ES-I3 (cell line): ENCODE measurements around the gene ZNF106.

Source experiments
- H3K36me3 ChIP-seq: 2 replicates; pipeline ENCODE4 v1.6.1; 2013; ENCODE audit warnings: mild to moderate bottlenecking, low read length, control low read depth, moderate library complexity; ENCODE audit not compliant: insufficient read depth
- H3K4me1 ChIP-seq: 2 replicates; pipeline ENCODE4 v1.6.1; 2013; ENCODE audit warnings: mild to moderate bottlenecking, control low read depth, low read length; ENCODE audit not compliant: insufficient read depth
- H3K9ac ChIP-seq: 2 replicates; pipeline ENCODE4 v1.6.1; 2013; ENCODE audit warnings: low read depth, mild to moderate bottlenecking, low read length, moderate library complexity
- H3K9me3 ChIP-seq: 2 replicates; pipeline ENCODE4 v1.6.1; 2013; ENCODE audit warnings: mild to moderate bottlenecking, low read length, moderate library complexity; ENCODE audit not compliant: control insufficient read depth, insufficient read depth

Gene ZNF106

DNA sequence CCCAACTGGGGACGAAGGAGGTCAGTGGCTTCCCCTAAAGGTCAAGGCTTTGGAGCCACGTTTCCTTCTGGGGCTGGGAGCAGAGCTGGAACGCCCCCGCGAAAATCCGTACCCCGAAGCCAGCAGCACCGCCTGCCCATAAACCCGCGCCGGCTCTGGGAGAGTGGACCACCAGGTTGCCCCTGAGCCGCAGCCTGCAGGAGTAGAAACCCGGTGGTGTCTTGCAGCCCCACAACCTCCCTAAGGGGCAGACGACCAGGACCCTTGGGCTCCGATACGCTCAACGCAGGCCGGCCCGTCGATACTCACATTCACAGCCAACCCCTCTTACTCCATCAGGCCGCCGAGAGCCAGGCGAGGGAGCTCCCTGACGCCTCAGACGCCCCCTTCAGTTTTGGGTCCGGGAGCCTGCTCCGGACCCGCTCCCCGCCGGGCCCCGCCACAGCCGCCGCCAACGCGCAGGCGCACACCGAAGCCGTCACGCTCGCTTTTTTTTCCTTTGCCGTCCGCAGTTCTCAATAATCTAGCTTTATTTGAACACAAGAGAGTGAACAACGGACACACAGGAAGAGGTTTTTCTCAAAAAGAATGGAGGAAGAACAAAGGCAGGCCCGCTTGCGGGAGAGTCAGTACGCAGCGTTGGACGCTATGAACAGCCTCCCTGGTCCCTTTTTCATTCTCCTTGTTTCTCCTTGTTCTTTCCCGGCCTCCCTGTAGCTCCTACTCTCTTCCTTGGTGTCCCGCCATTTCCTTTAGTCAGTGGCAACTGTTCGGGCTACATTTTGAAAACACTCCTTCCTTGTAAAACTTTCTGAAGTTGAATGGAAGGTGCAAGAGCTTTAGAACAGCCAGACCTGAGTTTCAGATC is at the start of gene ZNF106:
ZNF106 (minus strand) TSS at position 471 of the 868 bp plus-strand sequence. CDS start 18,852 bp downstream, outside the sequence.
- no peaks in the 10 kb centered on the region for H3K36me3 ChIP-seq
- H3K9ac ChIP-seq = peak within 1 kb of the TSS; percentile 92
- H3K4me1 ChIP-seq = no peaks in the 10 kb centered on the region
- H3K9me3 ChIP-seq = no peaks in the 10 kb centered on the region

DNA sequence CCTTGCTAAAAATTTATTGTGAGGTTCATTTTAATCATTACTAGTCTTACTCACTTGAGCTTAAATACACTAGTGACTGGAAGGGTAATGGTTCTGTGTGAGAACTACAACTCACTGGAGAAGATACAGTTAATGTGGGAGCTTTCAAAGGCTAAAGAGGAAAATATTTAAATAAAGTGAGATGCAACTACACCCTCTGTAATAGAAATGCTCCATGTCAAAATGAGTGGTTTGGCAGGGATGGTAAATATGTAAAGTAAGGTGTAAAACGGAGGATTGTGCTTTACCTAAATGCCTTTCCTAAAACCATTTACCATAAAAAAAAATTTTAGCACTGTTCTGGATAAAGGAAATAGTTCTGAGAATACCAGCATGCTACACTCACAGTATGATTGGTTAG is 42.3 kb upstream of the ZNF106 start:
- Histone ChIP-seq H3K9ac (no peak overlapping the region), H3K9me3 (no peaks in the 10 kb centered on the region), H3K4me1 (no peaks in the 10 kb centered on the region), H3K36me3 (peaks cover 2% of the 10 kb centered on the region)

DNA sequence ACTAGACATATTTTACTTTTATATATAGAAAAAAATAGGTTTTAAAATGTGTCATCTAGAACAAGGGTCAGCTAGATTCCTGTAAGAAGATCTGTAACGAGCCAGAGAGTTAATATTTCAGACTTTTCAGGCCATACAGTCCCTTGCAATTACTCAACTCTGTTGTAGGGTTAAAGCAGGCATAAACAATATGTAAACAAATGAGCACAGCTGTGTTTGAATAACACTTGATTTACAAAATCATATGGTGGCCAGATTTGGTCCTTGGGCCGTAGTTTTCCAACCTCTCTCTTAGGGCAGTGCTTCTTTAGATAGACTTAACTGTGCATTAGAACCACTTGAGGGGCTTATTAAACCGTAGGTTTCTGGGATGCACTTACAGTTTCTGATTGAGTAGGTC is 38.0 kb upstream of the ZNF106 start:
- H3K36me3 ChIP-seq = peaks cover 2% of the 10 kb centered on the region

DNA sequence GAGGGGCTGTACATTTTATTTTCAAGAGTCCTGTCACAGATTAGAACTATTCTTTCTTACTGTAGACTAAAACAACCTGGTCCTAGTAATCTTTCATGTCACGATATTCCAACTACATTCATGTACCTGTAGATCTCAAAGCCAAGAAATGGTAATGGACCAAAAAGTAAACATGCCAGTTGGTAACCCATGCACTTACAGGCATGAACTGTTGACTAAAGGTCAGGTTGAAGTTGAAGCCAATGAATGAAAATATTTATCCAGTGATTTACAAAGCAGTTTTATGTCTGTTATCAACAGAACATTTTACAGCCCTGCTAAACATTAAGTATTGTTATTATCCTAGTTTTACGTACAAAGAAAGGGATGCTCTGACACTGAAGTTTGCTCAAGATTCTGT is 32.4 kb upstream of the ZNF106 start:
- Histone ChIP-seq H3K9me3 (no peaks in the 10 kb centered on the region), H3K36me3 (peaks cover 3% of the 10 kb centered on the region; the same call in 1 of the 2 replicates), H3K9ac (no peak overlapping the region), H3K4me1 (no peaks in the 10 kb centered on the region)

More for the DNA sequence above, 38.0 kb upstream of the ZNF106 start:
- no peaks in the 10 kb centered on the region for H3K4me1 ChIP-seq
- H3K9me3 ChIP-seq = no peaks in the 10 kb centered on the region
- H3K9ac ChIP-seq = no peak overlapping the region

DNA sequence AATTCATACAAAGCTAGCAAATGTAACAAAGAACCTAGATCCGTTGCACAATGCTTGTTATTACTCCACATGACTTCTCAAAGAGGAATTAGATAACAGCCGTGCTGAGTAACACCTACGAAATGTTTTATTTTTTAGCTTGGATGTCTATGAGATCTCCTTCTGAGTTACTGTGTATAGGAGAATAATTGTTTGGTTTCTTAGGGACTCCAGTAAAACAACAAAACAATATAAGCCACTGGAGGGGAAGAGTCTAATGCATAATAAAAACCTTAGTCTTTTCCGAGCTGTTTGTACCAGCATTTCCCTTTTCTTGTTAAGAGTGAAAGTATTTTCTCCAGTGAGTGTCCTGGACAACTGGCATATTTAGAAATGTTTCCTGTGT is 20.1 kb upstream of the ZNF106 start:
- no peak overlapping the region for H3K9ac ChIP-seq
- H3K9me3 ChIP-seq = no peaks in the 10 kb centered on the region
- no peaks in the 10 kb centered on the region; the same call in 1 of the 2 replicates for H3K36me3 ChIP-seq
- no peaks in the 10 kb centered on the region for H3K4me1 ChIP-seq

DNA sequence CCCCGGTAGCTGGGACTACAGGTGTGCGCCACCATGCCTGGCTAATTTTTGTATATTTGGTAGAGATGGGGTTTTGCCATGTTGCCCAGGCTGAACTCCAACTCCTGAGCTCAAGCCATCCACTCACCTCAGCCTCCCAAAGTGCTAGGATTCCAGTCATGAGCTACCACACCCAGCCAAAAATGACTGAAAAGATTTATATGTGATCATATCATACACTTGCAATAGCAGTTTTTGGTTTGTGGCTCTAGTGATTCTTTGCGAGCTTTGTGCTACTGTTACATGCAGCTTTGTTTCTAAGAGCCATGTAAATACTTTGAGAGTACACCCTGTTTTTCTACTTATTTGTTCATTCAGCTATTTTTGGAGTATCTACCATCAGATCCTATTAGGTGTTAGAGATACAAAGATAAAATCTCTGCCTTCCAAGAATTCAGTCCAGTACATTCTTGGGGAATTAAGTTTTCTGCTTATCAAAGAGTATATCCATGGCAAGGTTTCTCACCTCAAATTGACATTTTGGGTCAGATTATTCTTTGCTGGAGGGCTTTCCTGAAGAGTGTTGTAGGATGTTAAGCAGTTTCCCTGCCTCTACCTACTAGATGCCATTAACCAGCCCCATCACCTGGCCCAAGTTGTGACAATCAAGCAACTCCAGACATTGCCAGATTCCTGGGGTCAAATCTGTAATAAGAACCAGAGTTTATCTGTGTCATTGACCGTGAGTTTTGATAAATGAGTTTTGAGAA is 19.5 kb upstream of the ZNF106 start:
- no peaks in the 10 kb centered on the region for H3K9me3 ChIP-seq
- H3K4me1 ChIP-seq = no peaks in the 10 kb centered on the region
- H3K36me3 ChIP-seq = no peaks in the 10 kb centered on the region; the same call in 1 of the 2 replicates
- no peak overlapping the region for H3K9ac ChIP-seq

DNA sequence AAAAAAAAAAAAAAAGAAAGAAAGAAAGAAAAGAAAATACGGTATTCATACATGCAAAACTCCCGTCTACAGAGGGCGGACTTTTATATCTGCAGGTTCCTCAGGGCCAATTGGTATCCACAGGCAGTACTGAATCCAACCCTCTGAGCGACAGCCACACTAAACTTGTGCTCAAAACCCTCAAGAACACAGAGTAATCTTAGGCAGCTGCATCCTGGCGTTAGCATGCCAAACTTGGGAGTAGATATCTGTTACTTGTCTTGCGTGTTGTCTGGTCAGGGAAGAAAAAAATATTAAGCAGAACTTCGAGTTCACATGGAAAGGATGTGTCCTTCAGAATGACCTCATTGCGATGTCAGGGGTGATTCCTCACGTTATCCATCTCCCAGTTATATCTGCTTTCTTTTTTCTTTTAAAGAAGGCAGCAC is 17.3 kb upstream of the ZNF106 start:
- H3K9me3 ChIP-seq = no peaks in the 10 kb centered on the region
- H3K36me3 ChIP-seq = no peaks in the 10 kb centered on the region
- no peak overlapping the region for H3K9ac ChIP-seq
- 0 out of 2 replicates have a peak, but pooled peaks cover 8% of the 10 kb centered on the region for H3K4me1 ChIP-seq

DNA sequence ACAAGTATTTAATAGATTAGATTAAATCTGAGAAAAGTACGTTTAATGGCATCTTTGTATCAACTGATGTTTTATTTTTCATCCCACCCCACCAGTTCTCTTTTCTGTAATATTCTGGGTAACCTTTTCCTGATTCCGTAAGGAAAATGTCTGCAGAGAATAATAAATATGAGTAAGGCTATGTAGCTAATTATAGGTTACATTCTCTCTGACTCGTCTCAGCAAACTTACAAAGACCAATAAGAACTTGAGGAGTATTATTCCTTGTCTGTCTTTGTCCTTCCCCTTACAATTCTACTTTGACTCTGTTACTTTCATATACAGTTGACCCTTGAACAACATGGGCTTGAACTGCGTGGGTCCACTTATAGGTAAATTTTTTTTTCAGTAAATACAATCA is 16.6 kb upstream of the ZNF106 start:
- no peaks in the 10 kb centered on the region for H3K9me3 ChIP-seq
- 0 out of 2 replicates have a peak, but pooled peaks cover 8% of the 10 kb centered on the region for H3K4me1 ChIP-seq
- H3K36me3 ChIP-seq = no peaks in the 10 kb centered on the region
- no peak overlapping the region for H3K9ac ChIP-seq

DNA sequence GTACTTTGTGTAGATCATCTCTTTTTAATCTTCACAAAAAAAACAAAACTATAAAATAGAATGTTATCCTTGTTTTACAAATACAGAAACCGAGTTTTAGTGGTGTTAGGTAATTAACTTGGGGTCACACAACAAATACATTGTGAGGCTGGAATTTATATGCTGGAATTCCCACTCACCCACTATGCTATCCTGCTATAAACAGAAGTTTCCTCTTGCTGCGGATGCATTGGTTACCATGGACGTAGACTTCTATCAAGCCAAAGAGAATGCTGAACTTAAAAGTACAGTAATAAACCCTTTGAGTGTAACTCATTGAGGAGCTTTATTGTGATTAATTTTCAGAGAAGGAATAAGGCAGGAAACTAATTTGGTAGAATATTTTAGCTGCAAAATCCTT is 13.7 kb upstream of the ZNF106 start:
- Histone ChIP-seq H3K4me1 (peaks cover 14% of the 10 kb centered on the region; the same call in 1 of the 2 replicates), H3K9me3 (no peaks in the 10 kb centered on the region), H3K36me3 (no peaks in the 10 kb centered on the region), H3K9ac (no peak overlapping the region)

DNA sequence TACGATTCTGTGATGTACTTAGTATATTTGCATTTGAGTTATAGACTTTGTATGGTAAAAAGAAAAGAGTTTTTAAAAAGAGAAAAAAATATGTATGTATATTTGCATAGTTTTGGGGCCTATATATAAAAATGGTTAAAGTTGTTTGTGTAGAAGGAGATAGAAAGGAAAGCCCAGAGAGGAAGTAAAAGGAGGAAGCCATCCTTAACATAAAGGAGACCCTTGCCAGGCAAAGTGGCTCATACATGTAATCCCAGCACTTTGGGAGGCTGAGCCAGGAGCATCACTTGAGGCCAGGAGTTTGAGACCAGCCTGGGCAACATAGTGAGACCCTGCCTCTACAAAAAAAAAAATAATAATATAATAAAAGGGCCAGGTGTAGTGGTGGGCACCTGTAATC is 12.9 kb upstream of the ZNF106 start:
- no peaks in the 10 kb centered on the region for H3K36me3 ChIP-seq

DNA sequence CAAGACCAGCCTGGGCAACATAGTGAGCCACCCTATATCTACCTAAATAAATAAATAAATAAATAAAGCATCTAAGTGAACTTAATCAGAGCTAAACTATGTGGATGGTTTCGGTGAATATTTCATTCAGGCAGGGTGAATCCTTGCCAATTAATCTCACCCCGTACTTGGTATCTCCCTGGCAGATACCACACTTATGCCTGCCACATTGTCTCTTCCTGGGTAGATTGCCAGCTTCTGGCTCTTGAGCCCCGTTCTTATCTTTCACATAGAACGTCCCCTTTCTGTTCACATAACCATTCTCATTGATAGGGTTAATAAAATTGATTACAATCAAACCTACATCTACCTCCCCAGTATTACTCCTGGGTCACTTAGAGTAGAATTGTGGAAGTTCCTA is 11.5 kb upstream of the ZNF106 start:
- Histone ChIP-seq H3K9ac (no peak overlapping the region), H3K4me1 (peaks cover 15% of the 10 kb centered on the region; the same call in 1 of the 2 replicates), H3K9me3 (no peaks in the 10 kb centered on the region), H3K36me3 (no peaks in the 10 kb centered on the region)

More for the DNA sequence above, 12.9 kb upstream of the ZNF106 start:
- H3K9me3 ChIP-seq = no peaks in the 10 kb centered on the region
- H3K4me1 ChIP-seq = peaks cover 15% of the 10 kb centered on the region; the same call in 1 of the 2 replicates
- H3K9ac ChIP-seq = no peak overlapping the region

DNA sequence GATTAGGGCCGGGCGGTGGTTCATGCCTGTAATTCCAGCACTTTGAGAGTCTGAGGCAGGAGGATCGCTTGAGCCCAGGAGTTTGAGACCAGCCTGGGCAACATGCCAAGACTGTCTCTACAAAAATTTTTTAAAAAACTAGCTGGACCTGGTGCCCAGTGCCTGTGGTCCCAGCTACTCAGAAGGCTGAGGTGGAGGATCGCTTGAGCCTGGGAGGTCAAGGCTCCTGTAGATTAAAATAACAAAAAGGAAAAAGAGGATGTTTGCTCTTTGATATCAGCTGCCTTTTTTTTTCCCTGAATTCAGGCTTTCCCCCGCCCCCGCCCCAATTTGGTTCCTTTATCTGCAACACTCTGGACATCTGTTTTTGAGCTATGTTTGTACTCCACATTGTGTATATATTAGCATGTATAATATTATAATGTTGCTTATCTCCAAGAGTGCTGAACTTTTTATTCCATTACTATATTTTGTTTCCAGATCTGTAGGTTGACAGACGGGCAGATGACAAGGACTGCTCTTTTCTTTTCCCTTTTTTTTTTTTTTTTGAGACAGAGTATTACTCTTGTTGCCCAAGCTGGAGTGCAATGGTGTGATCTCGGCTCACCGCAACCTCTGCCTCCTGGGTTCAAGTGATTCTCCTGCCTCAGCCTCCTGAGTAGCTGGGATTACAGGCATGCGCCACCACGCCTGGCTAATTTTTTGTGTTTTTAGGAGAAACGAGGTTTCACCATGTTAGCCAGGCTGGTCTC is 9.1 kb upstream of the ZNF106 start:
- peaks cover 15% of the 10 kb centered on the region; the same call in 1 of the 2 replicates for H3K4me1 ChIP-seq
- no peaks in the 10 kb centered on the region for H3K36me3 ChIP-seq
- no peak overlapping the region for H3K9ac ChIP-seq
- H3K9me3 ChIP-seq = no peaks in the 10 kb centered on the region

DNA sequence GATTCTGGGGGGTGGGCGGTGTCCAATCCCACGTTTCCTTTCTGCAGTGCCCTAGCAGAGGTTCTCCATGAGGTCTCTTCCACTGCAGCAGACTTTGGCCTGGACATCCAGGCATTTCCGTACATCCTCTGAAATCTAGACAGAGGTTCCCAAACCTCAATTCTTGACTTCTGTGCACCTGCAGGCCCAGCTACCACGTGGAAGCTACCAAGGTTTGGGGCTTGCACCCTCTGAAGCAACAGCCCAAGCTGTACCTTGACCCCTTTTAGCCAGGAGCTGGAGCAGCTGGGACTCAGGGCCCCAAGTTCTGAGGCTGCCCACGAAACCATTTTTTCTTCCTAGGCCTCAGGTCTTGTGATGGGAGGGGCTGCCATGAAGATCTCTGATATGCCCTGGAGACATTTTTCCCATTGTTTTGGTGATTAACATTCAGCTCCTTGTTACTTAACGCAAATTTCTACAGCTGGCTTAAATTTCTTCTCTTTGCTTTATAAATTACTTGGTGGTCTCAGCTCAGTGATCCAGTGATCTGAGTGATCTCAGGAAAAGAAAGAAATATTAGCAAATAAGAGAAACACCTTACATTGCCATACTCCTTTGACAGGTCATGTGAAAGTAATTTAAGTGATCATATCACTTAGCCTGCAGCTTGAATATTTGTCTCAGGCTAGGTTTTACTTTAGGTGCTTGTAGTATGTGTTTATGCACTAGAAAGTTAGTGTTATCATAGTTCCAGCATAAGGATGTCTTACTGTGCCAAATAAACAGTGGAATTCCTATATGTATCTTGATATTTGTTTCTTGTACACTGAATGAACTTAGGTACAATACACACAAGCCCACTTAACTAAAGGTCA is 7.5 kb upstream of the ZNF106 start:
- no peaks in the 10 kb centered on the region for H3K36me3 ChIP-seq
- no peak overlapping the region for H3K9ac ChIP-seq
- H3K9me3 ChIP-seq = no peaks in the 10 kb centered on the region
- peaks cover 8% of the 10 kb centered on the region; the same call in 1 of the 2 replicates for H3K4me1 ChIP-seq
